GM12891 (cell line): ENCODE measurements around the gene MRRF.

Source experiments
- POLR2A ChIP-seq: IDR thresholded peaks from 2 replicates; pipeline ENCODE4 v1.6.1; 2011; ENCODE audit warnings: low read depth, low read length, control low read depth
- POLR2AphosphoS5 ChIP-seq: IDR thresholded peaks from 2 replicates; pipeline ENCODE4 v1.6.1; 2011; ENCODE audit warnings: low read depth, low read length, control low read depth
- TAF1 ChIP-seq: IDR thresholded peaks from 2 replicates; pipeline ENCODE4 v1.6.1; 2011; ENCODE audit warnings: low read depth, low read length, control low read depth

DNA sequence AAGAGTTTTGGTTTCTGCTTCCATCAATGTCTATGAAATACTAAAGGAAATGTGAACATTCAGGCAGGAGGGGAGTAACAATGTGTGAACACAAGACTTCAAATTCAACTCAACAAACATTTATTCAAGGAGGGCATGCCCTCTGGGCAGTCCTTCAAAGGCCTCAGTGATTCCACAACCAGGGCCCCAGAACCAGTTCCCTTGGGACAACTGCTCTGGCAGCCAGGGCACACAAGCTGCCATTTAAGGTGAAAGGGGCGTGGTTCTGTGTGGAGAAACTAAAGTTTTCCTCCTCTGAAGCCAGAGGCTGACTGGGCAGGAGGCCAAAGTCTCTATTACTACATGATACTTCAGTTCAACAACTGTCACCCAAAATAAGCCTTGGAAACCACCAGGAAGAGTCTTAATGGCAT lies 3.2 kb upstream of the MRRF start:
- no peak for TF ChIP-seq TAF1
- no peak for TF ChIP-seq POLR2AphosphoS5
- TF ChIP-seq POLR2A = no peak
